AML-193 (cell line): Measurements from ENCODE around the gene POP5.

Experiments
- DNase-seq, 2 experiments: peaks; one replicate each; lab custom pipeline; 2025; lab: John Stamatoyannopoulos, UW

POP5 gene

GRCh38 chr12:120588948-120589930 lies 8.0 kb upstream of the POP5 start:
- DNase-seq, result no peak

GRCh38 chr12:120588371-120588770 lies 7.2 kb upstream of the POP5 start:
- no peak for DNase-seq

GRCh38 chr12:120586860-120587259 lies 5.7 kb upstream of the POP5 start:
- DNase-seq, result no peak

- DNase-seq, result no peak
Observed at GRCh38 chr12:120586206-120586605, 5.0 kb upstream of the POP5 start.

GRCh38 chr12:120584343-120585149 lies 3.3 kb upstream of the POP5 start:
- DNase-seq, result peak; percentile 12 to 21

GRCh38 chr12:120583478-120584030 lies 2.4 kb upstream of the POP5 start:
- peak; percentile 70 to 76 for DNase-seq

GRCh38 chr12:120581998-120582397 lies 796 bp upstream of the POP5 start:
- no peak for DNase-seq

- DNase-seq, result no peak
Observed at GRCh38 chr12:120579179-120579578, 2.0 kb downstream of the POP5 start.

- DNase-seq, result no peak
Observed at GRCh38 chr12:120574106-120574505, 7.1 kb downstream of the POP5 start.

GRCh38 chr12:120573560-120573959 lies 7.6 kb downstream of the POP5 start:
- no peak for DNase-seq

GRCh38 chr12:120571299-120571698 lies 9.9 kb downstream of the POP5 start:
- no peak for DNase-seq

GRCh38 chr12:120563495-120563894 lies 17.7 kb downstream of the POP5 start:
- no peak for DNase-seq

GRCh38 chr12:120562906-120563305 lies 18.3 kb downstream of the POP5 start:
- no peak for DNase-seq

- DNase-seq, result no peak
Observed at GRCh38 chr12:120557589-120557988, 23.6 kb downstream of the POP5 start.

GRCh38 chr12:120554678-120555077 lies 26.5 kb downstream of the POP5 start:
- no peak for DNase-seq

- DNase-seq, result no peak
Observed at GRCh38 chr12:120546050-120546386, 35.2 kb downstream of the POP5 start.

- no peak for DNase-seq
Observed at GRCh38 chr12:120544691-120545090, 36.5 kb downstream of the POP5 start.

- DNase-seq, result no peak
Observed at GRCh38 chr12:120542166-120542565, 39.0 kb downstream of the POP5 start.

GRCh38 chr12:120540445-120540844 lies 40.8 kb downstream of the POP5 start:
- peak; percentile 68 to 73 for DNase-seq

GRCh38 chr12:120539303-120539702 lies 41.9 kb downstream of the POP5 start:
- DNase-seq, result no peak

GRCh38 chr12:120538281-120539156 lies 42.7 kb downstream of the POP5 start:
- DNase-seq, result peak; percentile 23 to 37

GRCh38 chr12:120537856-120538220 lies 43.4 kb downstream of the POP5 start:
- DNase-seq, result no peak
